Measurements from ENCODE around the gene ASB5. TPM values are rescaled to one million over a fixed set of nuclear protein-coding genes. Genes with fewer than 3 reads are reported as not detected.

ASB5 gene
- total RNA-seq, 1 experiment from 2014 or later: not detected

DNA sequence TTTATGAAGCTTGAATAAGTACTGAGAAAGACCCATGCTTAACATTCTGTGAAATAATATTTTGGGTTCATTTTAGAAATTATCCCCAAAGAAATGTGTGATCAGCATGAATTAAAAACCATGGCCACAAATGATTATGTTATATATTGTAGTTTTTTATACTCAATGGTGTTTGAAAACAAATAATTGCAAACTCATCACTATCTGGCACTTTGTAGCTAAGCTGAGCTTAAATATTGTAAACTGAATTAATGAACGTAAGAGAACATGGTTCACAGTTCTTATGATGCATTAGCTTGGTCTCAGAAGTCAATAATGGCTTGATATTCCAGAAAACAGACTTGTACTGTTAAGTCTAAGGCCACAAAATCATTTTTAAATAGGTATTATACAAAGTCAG, 24.6 kb upstream of the ASB5 start:
- Mint-ChIP-seq H3K9me3 (ENCODE audit: unreplicated experiment) (no peaks in the 10 kb centered on the region), H3K4me1 (ENCODE audit: insufficient read depth, unreplicated experiment) (no peaks in the 10 kb centered on the region), H3K27ac (ENCODE audit: low read depth, unreplicated experiment) (no peak overlapping the region), H3K4me3 (ENCODE audit: unreplicated experiment) (no peak overlapping the region), H3K27me3 (ENCODE audit: insufficient read depth, unreplicated experiment) (no peaks in the 10 kb centered on the region), H3K36me3 (ENCODE audit: insufficient read depth, unreplicated experiment) (no peaks in the 10 kb centered on the region)
- DNase-seq (ENCODE audit: unreplicated experiment): no peak
- intact Hi-C loops (cut with micrococcal nuclease): no loop called here
- POLR2A ChIA-PET: no interaction called here
- TF ChIP-seq, protein P1, sequence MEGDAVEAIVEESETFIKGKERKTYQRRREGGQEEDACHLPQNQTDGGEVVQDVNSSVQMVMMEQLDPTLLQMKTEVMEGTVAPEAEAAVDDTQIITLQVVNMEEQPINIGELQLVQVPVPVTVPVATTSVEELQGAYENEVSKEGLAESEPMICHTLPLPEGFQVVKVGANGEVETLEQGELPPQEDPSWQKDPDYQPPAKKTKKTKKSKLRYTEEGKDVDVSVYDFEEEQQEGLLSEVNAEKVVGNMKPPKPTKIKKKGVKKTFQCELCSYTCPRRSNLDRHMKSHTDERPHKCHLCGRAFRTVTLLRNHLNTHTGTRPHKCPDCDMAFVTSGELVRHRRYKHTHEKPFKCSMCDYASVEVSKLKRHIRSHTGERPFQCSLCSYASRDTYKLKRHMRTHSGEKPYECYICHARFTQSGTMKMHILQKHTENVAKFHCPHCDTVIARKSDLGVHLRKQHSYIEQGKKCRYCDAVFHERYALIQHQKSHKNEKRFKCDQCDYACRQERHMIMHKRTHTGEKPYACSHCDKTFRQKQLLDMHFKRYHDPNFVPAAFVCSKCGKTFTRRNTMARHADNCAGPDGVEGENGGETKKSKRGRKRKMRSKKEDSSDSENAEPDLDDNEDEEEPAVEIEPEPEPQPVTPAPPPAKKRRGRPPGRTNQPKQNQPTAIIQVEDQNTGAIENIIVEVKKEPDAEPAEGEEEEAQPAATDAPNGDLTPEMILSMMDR (IDR thresholded peaks at IDR 0.05; ENCODE audit: unreplicated experiment): no peak
- CTCF ChIA-PET: interaction anchor here (0.6 to 1.4 kb wide), 3 partner anchors 16 to 347 kb away, joined by 3 to 6 read pairs (median 4); no protein-coding TSS in a partner anchor
- no TSS peak for BruUV-seq (replicated peaks)

DNA sequence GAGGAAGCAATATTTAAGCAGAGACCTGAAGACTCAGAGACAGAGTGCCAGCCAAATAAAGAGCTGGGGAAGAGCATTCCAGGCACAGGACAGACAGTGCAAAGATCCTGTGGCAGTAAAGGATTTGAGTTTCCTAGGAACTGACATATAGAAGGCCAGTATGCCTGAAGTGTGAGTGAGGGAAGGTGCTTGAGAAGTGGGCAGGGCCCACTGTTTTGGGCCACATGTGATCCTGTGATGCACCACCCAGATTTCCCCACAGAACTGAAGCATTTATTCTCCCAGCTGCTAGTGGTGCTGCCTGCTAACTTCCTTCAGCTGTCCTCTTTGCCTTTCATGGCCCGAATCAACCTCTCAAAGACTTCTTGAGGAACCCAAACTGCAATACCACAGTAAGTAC, 23.9 kb upstream of the ASB5 start:
- BruUV-seq (replicated peaks): no TSS peak
- no peaks in the 10 kb centered on the region for H3K27me3 Mint-ChIP-seq (ENCODE audit: insufficient read depth, unreplicated experiment)
- DNase-seq (ENCODE audit: unreplicated experiment): no peak
- H3K4me1 Mint-ChIP-seq (ENCODE audit: insufficient read depth, unreplicated experiment): no peaks in the 10 kb centered on the region
- H3K9me3 Mint-ChIP-seq (ENCODE audit: unreplicated experiment): no peaks in the 10 kb centered on the region
- no peaks in the 10 kb centered on the region for H3K36me3 Mint-ChIP-seq (ENCODE audit: insufficient read depth, unreplicated experiment)
- CTCF ChIA-PET: interaction anchor here (1.0 to 1.4 kb wide), 2 partner anchors 16 to 19 kb away, joined by 4 to 6 read pairs; no protein-coding TSS in a partner anchor
- H3K27ac Mint-ChIP-seq (ENCODE audit: low read depth, unreplicated experiment): no peak overlapping the region
- no peak overlapping the region for H3K4me3 Mint-ChIP-seq (ENCODE audit: unreplicated experiment)
- POLR2A ChIA-PET: no interaction called here
- TF ChIP-seq, protein P1 (IDR thresholded peaks at IDR 0.05; ENCODE audit: unreplicated experiment): no peak
- intact Hi-C loops (cut with micrococcal nuclease): no loop called here

DNA sequence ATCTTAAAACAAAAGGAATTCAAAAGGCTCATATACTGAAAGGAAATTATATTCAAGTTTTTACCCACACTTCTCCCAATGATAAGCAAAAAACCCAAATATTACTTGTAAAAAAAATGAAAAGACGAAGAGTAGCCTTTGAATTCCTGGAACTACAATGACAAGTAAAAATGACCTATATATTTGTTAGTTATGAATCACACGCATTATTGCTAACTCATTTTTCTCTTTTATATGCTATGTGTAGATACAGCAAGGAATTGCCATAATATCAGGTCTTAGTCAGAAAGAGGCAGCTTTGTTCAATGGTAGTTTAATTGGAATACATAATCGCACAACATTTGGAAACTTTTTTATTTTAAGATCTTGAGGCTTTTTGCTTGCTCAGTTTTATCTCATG, 22.7 kb upstream of the ASB5 start:
- Mint-ChIP-seq H3K4me1 (ENCODE audit: insufficient read depth, unreplicated experiment) (no peaks in the 10 kb centered on the region), H3K27ac (ENCODE audit: low read depth, unreplicated experiment) (no peak overlapping the region), H3K4me3 (ENCODE audit: unreplicated experiment) (no peak overlapping the region), H3K27me3 (ENCODE audit: insufficient read depth, unreplicated experiment) (no peaks in the 10 kb centered on the region), H3K9me3 (ENCODE audit: unreplicated experiment) (no peaks in the 10 kb centered on the region), H3K36me3 (ENCODE audit: insufficient read depth, unreplicated experiment) (no peaks in the 10 kb centered on the region)
- CTCF ChIA-PET: interaction anchor here (1.0 kb wide), 1 partner anchor 17 kb away, joined by 4 read pairs; no protein-coding TSS in a partner anchor
- POLR2A ChIA-PET: no interaction called here
- no TSS peak for BruUV-seq (replicated peaks)
- DNase-seq (ENCODE audit: unreplicated experiment): no peak
- intact Hi-C loops (cut with micrococcal nuclease): no loop called here
- TF ChIP-seq, protein P1 (IDR thresholded peaks at IDR 0.05; ENCODE audit: unreplicated experiment): no peak

DNA sequence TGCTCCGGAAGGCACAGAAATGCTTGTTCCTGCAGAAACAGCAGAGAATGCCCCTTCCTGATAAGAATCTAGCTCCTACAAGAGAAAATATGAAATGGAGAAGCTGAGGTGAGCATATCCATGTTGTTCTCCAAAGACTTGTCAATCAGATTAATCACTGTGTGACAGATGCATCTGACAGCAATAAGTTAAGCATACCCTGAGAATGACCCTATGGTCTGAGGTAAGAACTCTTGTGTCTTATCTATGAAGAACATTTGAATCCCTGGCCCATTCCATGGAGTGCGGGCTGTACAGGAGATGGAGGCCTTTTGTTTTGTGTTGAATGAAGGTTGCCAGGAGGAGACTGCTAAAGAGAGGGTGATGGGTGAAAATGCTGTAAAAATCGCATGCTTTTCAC, 21.5 kb upstream of the ASB5 start:
- DNase-seq (ENCODE audit: unreplicated experiment): no peak
- ChIA-PET POLR2A (no interaction called here), CTCF (interaction anchor here (1.3 kb wide), 1 partner anchor 13 kb away, joined by 4 read pairs; no protein-coding TSS in a partner anchor)
- BruUV-seq (replicated peaks): no TSS peak
- H3K36me3 Mint-ChIP-seq (ENCODE audit: insufficient read depth, unreplicated experiment): no peaks in the 10 kb centered on the region
- TF ChIP-seq, protein P1 (IDR thresholded peaks at IDR 0.05; ENCODE audit: unreplicated experiment): no peak
- no peak overlapping the region for H3K4me3 Mint-ChIP-seq (ENCODE audit: unreplicated experiment)
- H3K4me1 Mint-ChIP-seq (ENCODE audit: insufficient read depth, unreplicated experiment): no peaks in the 10 kb centered on the region
- intact Hi-C loops (cut with micrococcal nuclease): no loop called here
- H3K27ac Mint-ChIP-seq (ENCODE audit: low read depth, unreplicated experiment): no peak overlapping the region
- H3K27me3 Mint-ChIP-seq (ENCODE audit: insufficient read depth, unreplicated experiment): no peaks in the 10 kb centered on the region
- H3K9me3 Mint-ChIP-seq (ENCODE audit: unreplicated experiment): no peaks in the 10 kb centered on the region
